Fibroblast of lung (primary cell): ENCODE data around the gene CPS1. TPM values are rescaled to one million over a fixed set of nuclear protein-coding genes. Genes with fewer than 3 reads are reported as not detected.

ENCODE experiments used
- DNase-seq, 2 donors: peaks; one replicate each; pipeline versions ENCODE4 v3.0.0 to v3.0.0-alpha.2; 2010; ENCODE audit warnings: low read depth in 2 of 2
- H2AFZ ChIP-seq: 2 replicates; pipeline ENCODE4 v1.5.1; 2012; ENCODE audit warnings: low read length, control low read depth, inconsistent platforms
- H3K27ac ChIP-seq: 2 replicates; pipeline ENCODE4 v1.5.1; 2011; ENCODE audit warnings: low read length, control low read depth; ENCODE audit not compliant: insufficient read depth
- H3K27me3 ChIP-seq: 2 replicates; pipeline ENCODE4 v1.5.1; 2011; ENCODE audit warnings: mild to moderate bottlenecking, low read length; ENCODE audit not compliant: control insufficient read depth, insufficient read depth
- H3K36me3 ChIP-seq: 2 replicates; pipeline ENCODE4 v1.5.1; 2011; ENCODE audit warnings: low read length; ENCODE audit not compliant: control insufficient read depth, insufficient read depth
- H3K4me1 ChIP-seq: 2 replicates; pipeline ENCODE4 v1.5.1; 2011; ENCODE audit warnings: low read length; ENCODE audit not compliant: control insufficient read depth, insufficient read depth; ENCODE audit errors: extremely low read depth
- H3K4me2 ChIP-seq: 2 replicates; pipeline ENCODE4 v1.5.1; 2011; ENCODE audit warnings: low read length, control low read depth; ENCODE audit not compliant: insufficient read depth; ENCODE audit errors: extremely low read depth
- H3K4me3 ChIP-seq, 4 experiments: fragments of 200-600 bp in 1 of 4; sonication (generic) in 1 of 4; replicated peaks in 1 of 4; 2 replicates each; pipeline ENCODE4 v1.5.1; 2011 to 2016; ENCODE audit warnings: low read length in 4 of 4, low read depth in 3 of 4, mild to moderate bottlenecking in 3 of 4, control low read depth in 2 of 4, inconsistent platforms in 1 of 4, mixed read lengths in 1 of 4; ENCODE audit not compliant: insufficient read depth in 1 of 4; ENCODE audit errors: control extremely low read depth in 1 of 4
- H3K79me2 ChIP-seq: 2 replicates; pipeline ENCODE4 v1.5.1; 2012; ENCODE audit warnings: mild to moderate bottlenecking, low read length, inconsistent platforms; ENCODE audit not compliant: control insufficient read depth, insufficient read depth
- H3K9ac ChIP-seq: 2 replicates; pipeline ENCODE4 v1.5.1; 2011; ENCODE audit warnings: mild to moderate bottlenecking, low read length, control low read depth; ENCODE audit not compliant: insufficient read depth
- H3K9me3 ChIP-seq: 2 replicates; pipeline ENCODE4 v1.5.1; 2012; ENCODE audit warnings: low read depth, low read length; ENCODE audit not compliant: control insufficient read depth, insufficient read depth
- H4K20me1 ChIP-seq: 2 replicates; pipeline ENCODE4 v1.5.1; 2011; ENCODE audit warnings: low read length; ENCODE audit not compliant: control insufficient read depth, insufficient read depth; ENCODE audit errors: extremely low read depth
- EZH2 ChIP-seq: IDR thresholded peaks from 2 replicates; pipeline ENCODE4 v1.5.1; 2012; ENCODE audit warnings: low read length, control low read depth, mild to moderate bottlenecking; ENCODE audit errors: missing control alignments
- polyA plus RNA-seq, 2 donors: library from polyadenylated mRNA; depleted of rRNA in 1 of 2; stranded (reverse) in 1 of 2; unstranded in 1 of 2; fragments of >200 nt; gene quantifications; 2 replicates each; pipeline ENCODE4 v1.2.1, GENCODE V29; 2011 to 2012; ENCODE audit warnings: missing spikeins in 1 of 2
- total RNA-seq: library from RNA; depleted of rRNA; stranded (reverse); fragments of >200 nt; gene quantifications from 2 replicates; pipeline ENCODE4 v1.2.1, GENCODE V29; 2014
- TF ChIP-seq, protein P1 (sequence below), 2 donors: IDR thresholded peaks in 1 of 2; conservative IDR thresholded peaks in 1 of 2; 1 replicate in 1 of 2; 2 replicates in 1 of 2; pipeline ENCODE4 v1.5.1; 2011 to 2012; ENCODE audit warnings: low read length in 2 of 2, control low read depth in 1 of 2, inconsistent platforms in 1 of 2, low read depth in 1 of 2, mild to moderate bottlenecking in 1 of 2

The CPS1 gene
- total and polyA plus RNA-seq, 2 donors (not counting 1 experiment from before 2014, with no cell fraction given) = 25.7 to 27.4 TPM

DNA sequence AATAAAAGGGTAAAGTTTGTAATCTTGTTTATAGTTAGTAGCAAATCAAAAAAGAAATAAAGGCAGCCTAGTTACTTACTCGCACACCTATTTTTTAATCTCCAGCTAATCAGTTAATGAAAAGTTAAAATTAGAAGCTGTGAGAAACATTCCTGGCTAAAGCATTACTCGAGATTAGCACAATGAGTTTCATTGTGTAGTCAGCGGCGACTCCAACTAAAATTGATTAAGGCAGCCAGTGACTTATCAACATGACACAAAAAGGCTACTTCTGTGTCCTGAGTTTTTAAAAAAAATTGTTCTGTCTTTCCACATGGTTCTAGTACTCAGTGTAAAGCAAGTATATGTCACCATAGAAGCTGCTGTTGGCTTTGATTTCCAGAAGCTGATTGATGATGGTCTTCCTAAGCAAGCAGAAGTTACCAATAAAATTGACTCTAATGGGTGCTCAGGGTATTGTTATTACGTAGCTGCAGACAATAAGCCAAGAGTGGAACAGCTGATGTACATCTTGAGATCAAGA, 159.2 kb downstream of the CPS1 start:
- TF ChIP-seq, protein P1, sequence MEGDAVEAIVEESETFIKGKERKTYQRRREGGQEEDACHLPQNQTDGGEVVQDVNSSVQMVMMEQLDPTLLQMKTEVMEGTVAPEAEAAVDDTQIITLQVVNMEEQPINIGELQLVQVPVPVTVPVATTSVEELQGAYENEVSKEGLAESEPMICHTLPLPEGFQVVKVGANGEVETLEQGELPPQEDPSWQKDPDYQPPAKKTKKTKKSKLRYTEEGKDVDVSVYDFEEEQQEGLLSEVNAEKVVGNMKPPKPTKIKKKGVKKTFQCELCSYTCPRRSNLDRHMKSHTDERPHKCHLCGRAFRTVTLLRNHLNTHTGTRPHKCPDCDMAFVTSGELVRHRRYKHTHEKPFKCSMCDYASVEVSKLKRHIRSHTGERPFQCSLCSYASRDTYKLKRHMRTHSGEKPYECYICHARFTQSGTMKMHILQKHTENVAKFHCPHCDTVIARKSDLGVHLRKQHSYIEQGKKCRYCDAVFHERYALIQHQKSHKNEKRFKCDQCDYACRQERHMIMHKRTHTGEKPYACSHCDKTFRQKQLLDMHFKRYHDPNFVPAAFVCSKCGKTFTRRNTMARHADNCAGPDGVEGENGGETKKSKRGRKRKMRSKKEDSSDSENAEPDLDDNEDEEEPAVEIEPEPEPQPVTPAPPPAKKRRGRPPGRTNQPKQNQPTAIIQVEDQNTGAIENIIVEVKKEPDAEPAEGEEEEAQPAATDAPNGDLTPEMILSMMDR (conservative IDR thresholded peaks at IDR 0.05 in 1 of 2, IDR thresholded peaks at IDR 0.05 in 1 of 2; ENCODE audit: low read depth in 1 of 2, low read length in 2 of 2) = no peak
- TF ChIP-seq EZH2 = no peak
- H3K4me3 ChIP-seq = no peak overlapping the region
- no peak overlapping the region for H3K9ac ChIP-seq
- DNase-seq = no peak
- no peaks in the 10 kb centered on the region for H4K20me1 ChIP-seq
- H3K27me3 ChIP-seq = no peaks in the 10 kb centered on the region
- no peaks in the 10 kb centered on the region for H3K9me3 ChIP-seq
- H3K36me3 ChIP-seq = no peaks in the 10 kb centered on the region
- H3K27ac ChIP-seq = no peak overlapping the region
- no peak overlapping the region for H2AFZ ChIP-seq
- no peak overlapping the region for H3K4me2 ChIP-seq
- no peaks in the 10 kb centered on the region for H3K4me1 ChIP-seq
- no peaks in the 10 kb centered on the region for H3K79me2 ChIP-seq

GRCh38 chr2:210718503-210718902, 162.1 kb downstream of the CPS1 start:
- no peak overlapping the region for H3K4me3 ChIP-seq
- H3K27me3 ChIP-seq = no peaks in the 10 kb centered on the region
- no peaks in the 10 kb centered on the region for H3K79me2 ChIP-seq
- no peaks in the 10 kb centered on the region for H4K20me1 ChIP-seq
- no peak overlapping the region for H3K27ac ChIP-seq
- H3K4me2 ChIP-seq = no peak overlapping the region
- no peaks in the 10 kb centered on the region for H3K36me3 ChIP-seq
- no peak for DNase-seq
- no peaks in the 10 kb centered on the region for H3K9me3 ChIP-seq
- H3K9ac ChIP-seq = no peak overlapping the region
- no peak for TF ChIP-seq EZH2
- TF ChIP-seq, protein P1 (conservative IDR thresholded peaks at IDR 0.05 in 1 of 2, IDR thresholded peaks at IDR 0.05 in 1 of 2; ENCODE audit: low read depth in 1 of 2, low read length in 2 of 2) = no peak
- no peak overlapping the region for H2AFZ ChIP-seq
- H3K4me1 ChIP-seq = no peaks in the 10 kb centered on the region

- no peaks in the 10 kb centered on the region for H3K79me2 ChIP-seq
- no peaks in the 10 kb centered on the region for H3K36me3 ChIP-seq
- no peak for DNase-seq
- H3K4me2 ChIP-seq = no peak overlapping the region
- H3K27ac ChIP-seq = no peak overlapping the region
- no peaks in the 10 kb centered on the region for H4K20me1 ChIP-seq
- no peak overlapping the region for H3K4me3 ChIP-seq
- no peak overlapping the region for H2AFZ ChIP-seq
- H3K9me3 ChIP-seq = no peaks in the 10 kb centered on the region
- no peaks in the 10 kb centered on the region for H3K4me1 ChIP-seq
- TF ChIP-seq EZH2 = no peak
- TF ChIP-seq, protein P1 (conservative IDR thresholded peaks at IDR 0.05 in 1 of 2, IDR thresholded peaks at IDR 0.05 in 1 of 2; ENCODE audit: low read depth in 1 of 2, low read length in 2 of 2) = no peak
- H3K9ac ChIP-seq = no peak overlapping the region
- H3K27me3 ChIP-seq = no peaks in the 10 kb centered on the region
Measured at GRCh38 chr2:210722092-210722491, 165.7 kb downstream of the CPS1 start.
